ENCODE data around the gene ADAMTS6.

Gene ADAMTS6

DNA sequence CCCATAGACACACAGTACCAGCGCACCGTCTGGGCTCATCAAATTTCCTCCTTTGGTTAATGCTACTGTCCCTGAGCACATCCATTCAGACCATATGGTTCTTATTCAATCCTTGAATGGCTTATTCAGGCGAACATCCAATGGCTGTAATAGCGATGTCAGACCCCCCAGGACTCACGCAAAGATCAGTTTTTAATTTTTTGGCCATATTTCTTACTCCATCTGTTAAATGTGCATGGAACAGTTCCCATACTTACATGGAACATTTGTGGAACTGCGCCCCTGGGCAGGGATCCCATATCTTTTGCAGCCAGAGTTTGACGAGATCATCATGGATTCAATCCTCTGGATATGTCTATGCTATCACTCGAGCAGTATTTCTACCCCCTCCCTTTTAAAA lies 213.2 kb downstream of the ADAMTS6 start:
- DNase-seq = no peak

GRCh38 chr5:65264420-65264819 lies 217.3 kb downstream of the ADAMTS6 start:
- DNase-seq = no peak

- DNase-seq = no peak
These were observed 218.4 kb downstream of the ADAMTS6 start for GRCh38 chr5:65263321-65263720.

DNA sequence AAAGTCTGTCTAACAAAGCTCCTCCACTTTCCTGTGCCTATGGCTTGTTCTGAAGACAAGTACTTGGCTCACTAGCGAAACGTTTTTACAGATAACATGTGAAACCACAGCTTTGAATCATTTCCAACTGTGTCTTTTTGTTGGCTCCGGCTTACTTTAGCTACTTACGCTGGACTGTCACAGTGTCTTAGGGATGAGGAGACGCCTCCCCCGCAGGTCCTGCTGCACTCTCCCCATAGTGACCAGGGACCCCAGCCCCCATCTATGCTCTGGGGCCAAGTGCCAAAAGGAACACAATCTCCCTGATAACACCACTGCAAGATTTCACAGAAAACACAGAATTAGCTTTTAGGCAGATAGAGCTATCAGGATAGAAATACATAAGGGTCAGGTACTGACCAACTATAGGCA lies 219.1 kb downstream of the ADAMTS6 start:
- DNase-seq = no peak

DNA sequence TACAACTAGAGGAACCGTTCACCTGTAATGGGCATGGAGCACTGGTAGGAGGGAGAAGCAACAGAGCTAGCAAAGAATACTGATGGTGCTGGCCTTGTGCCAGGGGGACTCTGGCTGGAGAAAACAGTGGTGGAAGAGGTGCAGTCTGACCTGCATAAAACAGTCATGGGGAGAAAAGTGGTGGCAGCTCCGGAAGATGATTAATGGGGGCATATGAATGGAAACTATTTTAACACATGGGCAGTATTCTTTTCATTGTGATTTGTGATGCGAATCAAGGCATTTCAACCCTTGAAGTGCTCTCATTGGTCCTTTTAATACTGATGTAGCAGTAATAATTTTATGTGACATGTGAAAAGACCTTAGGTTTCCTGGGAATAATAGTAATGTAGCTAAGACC lies 219.6 kb downstream of the ADAMTS6 start:
- peak; percentile 21 for DNase-seq

GRCh38 chr5:65261499-65261898 lies 220.2 kb downstream of the ADAMTS6 start:
- DNase-seq = no peak

DNA sequence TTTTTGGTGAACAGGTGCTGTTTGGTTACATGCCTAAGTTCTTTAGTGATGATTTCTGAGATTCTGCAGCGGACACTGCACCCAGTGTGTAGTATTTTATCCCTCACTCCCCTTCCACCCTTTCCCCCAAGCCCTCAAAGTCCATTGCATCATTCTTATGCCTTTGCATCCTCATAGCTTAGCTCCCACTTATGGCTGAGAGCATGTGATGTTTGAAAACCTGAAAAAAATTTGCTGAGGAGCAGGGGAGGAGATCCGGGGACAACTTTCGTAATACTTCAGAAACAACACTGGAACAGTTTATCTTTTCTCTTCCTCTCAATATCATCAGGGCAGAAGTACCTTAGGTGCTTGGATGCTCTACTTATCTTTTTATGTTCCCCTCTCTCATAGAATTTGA lies 226.4 kb downstream of the ADAMTS6 start:
- no peak for DNase-seq

DNA sequence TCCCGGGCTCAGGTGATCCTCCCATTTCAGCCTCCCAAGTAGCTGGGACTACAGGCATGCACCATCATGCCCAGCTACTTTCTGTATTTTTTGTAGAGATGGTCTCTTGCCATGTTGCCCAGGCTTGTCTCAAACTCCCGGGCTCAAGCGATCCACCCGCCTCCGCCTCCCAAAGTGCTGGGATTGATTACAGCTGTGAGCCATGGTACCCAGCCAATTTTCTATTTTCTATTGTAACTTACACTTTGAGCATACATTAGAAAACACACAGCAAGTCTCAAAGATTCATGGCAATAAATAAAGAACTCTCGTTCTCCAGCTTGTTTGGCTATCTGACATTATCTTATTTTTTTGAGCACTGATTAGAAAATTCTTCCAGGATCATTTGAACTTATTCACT lies 228.7 kb downstream of the ADAMTS6 start:
- DNase-seq = no peak

GRCh38 chr5:65248896-65249295 lies 232.8 kb downstream of the ADAMTS6 start:
- DNase-seq = no peak

- DNase-seq = no peak
These were observed 234.1 kb downstream of the ADAMTS6 start for GRCh38 chr5:65247594-65247993.

DNA sequence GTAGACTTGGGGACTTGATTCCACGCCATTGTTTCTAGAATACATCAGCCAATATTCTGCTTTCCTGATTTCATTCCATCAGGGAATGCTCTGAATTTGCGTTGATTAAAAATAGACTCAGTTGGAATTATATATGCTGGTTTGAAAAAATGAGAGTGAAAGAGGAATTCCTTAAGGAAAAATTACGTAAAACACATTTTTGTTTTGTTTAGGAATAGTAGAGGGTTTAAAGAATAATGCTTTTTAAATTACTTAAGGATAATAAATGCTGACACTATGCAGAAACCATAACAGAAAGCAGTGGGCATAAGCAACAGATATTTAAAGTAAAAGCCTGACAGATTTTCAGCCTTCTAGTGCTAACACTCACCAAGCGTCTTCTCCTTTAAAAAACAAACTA lies 235.0 kb downstream of the ADAMTS6 start:
- DNase-seq = no peak

GRCh38 chr5:65244031-65244430 lies 237.7 kb downstream of the ADAMTS6 start:
- DNase-seq = no peak

- DNase-seq = no peak
These were observed 238.6 kb downstream of the ADAMTS6 start for GRCh38 chr5:65243161-65243560.

DNA sequence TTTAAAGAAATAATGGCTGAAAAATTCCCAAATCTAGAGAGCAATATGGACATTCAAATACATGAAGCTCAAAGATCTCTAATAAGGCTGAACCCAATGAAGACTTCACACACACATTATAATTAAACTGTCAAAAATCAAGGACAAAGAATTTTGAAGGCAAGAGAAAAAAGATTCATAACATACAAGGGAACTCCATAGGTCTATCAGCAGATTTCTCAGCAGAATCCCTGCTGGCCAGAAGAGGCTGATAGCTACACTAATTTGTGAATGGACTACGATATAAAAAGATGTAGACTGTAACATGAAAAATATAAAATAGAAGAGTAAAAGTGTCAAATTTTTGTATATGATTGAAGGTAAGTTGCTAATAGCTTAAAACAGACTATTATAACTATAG lies 251.9 kb downstream of the ADAMTS6 start:
- no peak for DNase-seq

DNA sequence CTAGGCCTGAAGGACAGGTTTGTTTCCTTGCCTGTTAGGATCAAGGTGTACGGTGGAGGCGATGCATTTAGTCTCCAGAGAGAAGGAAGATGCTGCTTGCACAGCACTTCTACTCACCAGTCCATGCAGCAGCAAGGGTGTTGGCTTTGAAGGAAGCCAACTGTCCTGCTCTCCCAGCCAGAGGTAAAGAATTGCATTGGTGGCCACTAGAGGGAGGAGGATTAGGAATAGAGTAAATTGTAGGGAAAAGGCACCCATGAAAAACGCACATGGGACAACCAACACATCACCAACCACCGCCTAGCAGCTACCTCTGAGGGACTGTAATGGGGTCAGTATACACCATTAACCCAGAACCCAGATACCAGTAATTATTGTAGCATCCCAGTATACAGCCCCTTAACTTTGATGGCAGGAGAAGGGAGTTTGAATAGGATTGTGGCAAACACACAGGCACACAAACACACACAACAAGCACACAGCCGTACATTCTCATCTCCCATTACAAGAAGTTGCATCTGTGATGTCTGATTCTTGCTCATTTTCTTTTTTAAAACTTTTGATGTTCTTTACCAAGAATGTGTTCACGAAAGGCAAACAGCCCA lies 267.7 kb downstream of the ADAMTS6 start:
- DNase-seq = peak; percentile 1

DNA sequence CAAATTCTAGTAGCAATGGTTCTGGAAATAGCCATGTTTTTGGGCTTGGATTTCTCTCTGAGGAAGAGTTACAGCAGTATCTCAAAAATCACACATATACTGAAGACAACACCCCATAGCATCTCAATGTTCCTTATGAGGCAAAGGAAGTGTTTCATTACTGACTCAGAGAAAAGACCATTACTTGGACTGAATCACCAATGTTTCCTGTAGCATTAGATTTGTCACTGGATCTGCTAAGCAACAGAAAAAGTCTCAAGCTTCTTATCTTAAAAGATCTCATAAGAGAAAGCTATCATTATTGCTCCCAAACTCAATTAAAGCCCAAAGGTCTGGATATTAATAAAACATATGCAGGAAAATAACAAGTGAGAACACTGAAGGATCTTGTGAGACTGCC lies 272.4 kb downstream of the ADAMTS6 start:
- no peak for DNase-seq

DNA sequence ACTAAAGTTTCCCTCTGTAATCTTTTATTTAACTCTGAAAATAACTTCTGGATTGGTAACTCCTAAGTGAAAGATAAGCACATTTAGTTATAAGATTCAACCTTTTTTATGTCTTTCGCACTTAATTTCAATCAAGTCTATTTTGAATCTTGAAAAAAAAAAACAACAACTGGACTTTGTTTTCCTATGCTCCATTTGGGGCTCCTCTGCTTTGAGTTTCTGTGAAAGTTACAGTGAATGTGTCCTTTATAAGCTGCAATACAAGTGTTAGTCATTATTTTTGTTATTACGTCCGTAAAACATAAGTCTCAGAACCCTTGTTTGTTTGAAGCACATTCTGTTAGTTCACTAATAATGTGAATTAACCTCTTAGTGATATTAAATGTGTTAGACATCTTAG lies 276.8 kb downstream of the ADAMTS6 start:
- DNase-seq = no peak

DNA sequence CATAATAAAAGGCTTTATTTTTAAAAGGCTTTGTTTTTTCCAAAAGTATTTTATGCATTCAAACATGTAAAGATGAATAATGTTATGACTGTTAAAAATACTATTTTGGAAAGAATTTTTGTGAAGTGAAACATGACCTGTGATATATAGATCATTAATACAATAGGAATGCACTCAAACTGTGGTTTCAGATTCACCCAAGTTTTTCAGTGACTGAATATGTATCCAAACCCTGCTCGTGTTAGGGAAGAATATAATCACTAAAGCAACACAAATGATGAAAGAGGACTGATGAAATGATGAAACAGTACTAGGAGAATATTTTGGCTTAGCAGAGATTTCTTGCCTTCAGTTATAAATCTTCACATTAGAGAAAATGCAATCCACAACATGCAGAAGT lies 278.0 kb downstream of the ADAMTS6 start:
- DNase-seq = no peak

DNA sequence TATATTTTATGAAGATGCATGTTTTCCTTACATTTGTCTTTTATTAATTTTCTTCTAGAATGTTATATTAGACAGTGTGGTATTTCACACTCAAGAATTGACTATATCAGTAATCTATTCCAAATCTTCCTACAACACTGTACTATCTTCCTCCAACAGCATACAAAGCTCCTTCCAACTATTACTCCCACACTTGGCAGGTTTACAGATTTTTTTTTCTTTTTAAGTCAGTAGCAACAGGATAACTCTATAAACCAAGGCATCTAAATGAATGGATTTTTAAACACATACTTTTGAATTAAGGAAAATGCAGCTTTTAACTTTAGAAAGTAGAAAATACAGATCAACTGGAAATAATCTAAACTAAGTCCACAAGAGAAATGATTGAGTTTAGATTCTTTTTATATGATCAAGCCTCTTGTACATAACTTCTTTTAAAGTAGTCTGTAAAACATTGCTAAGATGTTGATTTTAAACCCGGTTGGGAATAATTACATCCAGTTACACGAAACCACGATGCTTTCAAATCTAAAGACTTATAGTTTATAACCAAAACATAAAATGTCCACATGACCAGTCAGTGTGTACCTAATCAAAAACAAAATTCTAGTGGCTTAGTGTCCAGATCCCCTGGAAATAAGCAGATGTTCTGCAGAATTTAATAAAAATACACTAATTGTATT lies 281.6 kb downstream of the ADAMTS6 start:
- no peak for DNase-seq

DNA sequence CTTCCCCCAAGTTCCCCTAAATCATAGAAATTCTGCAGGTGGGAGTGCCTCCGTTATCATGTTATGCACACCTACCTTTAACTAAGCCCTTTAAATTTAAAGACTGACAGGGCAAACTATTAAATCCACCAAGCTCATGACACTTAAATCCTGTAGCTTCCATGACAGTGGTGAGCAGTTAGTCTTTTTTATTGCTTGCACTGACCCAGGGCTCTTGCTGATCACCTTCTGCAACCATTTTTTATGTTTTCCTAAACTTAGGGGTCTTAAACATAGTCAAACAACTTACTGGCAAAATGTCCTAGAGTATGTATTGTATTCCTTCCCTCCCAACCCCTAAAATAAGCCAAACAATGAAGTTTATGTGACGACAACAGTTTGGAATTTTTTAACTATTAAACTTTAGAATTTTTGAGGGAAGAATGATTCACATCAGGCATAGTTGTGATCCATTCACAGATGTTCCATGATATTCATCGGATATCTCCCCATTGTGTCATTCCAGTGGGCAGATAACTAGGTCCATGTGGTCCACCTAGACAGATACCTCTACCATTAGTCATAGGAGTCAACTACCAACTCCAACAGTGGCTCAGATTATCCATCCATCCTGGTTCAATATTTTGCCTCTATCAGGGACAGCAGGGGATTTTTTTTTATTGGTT lies 283.1 kb downstream of the ADAMTS6 start:
- DNase-seq = no peak

GRCh38 chr5:65197531-65198455 lies 283.9 kb downstream of the ADAMTS6 start:
- DNase-seq = no peak

DNA sequence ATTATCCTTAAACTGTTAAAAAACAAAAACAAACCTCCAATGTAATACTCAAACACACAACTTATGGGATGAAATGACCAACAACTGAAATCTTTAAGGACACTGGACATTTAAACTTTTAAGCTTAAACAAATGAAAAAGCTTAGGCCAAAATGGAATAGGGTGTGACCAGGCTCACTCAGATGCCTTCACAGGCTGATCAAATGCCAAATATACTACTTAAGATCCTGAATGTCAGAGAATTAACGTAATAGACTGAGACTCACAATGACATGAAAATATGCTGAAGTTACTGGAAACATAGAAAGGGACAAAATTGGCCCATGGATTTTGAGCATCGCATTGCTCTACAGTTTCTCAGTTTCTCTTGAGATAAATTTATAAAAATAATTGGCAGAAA lies 286.8 kb downstream of the ADAMTS6 start:
- no peak for DNase-seq

- DNase-seq = no peak
These were observed 289.4 kb downstream of the ADAMTS6 start for GRCh38 chr5:65192331-65192730.

Measured in NCI-H187 treated with DMSO at 0.1 percent for 48 hours (cell line).